Ramos (cell line): ENCODE data around the gene NRXN2.

Source experiments
- in situ Hi-C: fragments of 300-500 bp; cut with MboI; formaldehyde crosslinking; loops from one replicate; pipeline ENCODE4 v1.14.3; 2022; ENCODE audit warnings: low sequenced_read_pairs; ENCODE audit not compliant: unreplicated experiment

Gene NRXN2

GRCh38 chr11:64641596-64642417 lies 81.2 kb downstream of the NRXN2 start:
- in situ Hi-C loops: no loop called here

GRCh38 chr11:64639885-64640284 lies 83.1 kb downstream of the NRXN2 start:
- in situ Hi-C loops: no loop called here

GRCh38 chr11:64638829-64639228 lies 84.2 kb downstream of the NRXN2 start:
- in situ Hi-C loops: no loop called here

- in situ Hi-C loops: no loop called here
These were observed 84.9 kb downstream of the NRXN2 start for GRCh38 chr11:64638018-64638665.

GRCh38 chr11:64637334-64638017 lies 85.5 kb downstream of the NRXN2 start:
- in situ Hi-C loops: no loop called here

- in situ Hi-C loops: no loop called here
These were observed 89.3 kb downstream of the NRXN2 start for GRCh38 chr11:64633555-64634159.

DNA sequence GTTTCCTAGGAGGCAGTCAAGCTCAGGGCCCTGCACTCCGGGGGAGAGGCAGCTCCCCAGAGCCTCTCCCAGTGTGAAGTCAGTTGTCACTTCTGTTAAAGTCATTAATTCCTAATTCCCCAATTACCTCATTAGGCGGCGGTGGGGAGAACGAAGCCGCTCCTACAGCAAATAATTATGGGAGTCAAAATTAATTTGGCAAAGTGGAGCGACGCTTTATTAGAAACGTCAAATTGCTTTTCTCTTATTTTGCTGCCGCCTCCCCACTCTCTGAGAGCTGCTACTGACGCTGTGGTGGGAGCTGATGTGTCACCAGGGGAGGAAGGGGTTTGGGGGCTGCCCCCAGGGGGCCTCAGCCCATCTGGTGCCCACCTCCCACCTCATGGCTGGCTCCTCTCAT lies 90.3 kb downstream of the NRXN2 start:
- in situ Hi-C loops: no loop called here

GRCh38 chr11:64632237-64632636 lies 90.8 kb downstream of the NRXN2 start:
- in situ Hi-C loops: no loop called here

DNA sequence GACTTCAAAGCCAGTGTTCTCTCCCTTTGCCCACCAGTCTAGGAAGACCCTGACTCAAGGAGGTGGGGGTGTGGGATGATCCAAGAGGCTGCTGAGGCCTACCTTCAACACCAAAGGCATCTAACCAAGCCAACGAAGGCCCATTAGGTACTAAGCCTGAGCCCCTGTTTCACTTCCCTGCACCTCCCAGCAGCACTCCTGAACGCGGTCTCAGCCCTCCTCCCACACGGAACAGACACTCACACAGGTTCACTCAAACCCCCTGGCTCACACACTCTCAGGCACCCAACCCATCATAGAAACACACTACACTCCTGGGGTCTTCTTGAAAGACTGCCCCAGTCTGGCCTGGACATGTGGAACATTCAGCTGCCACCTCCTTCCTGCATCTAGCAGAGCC lies 91.3 kb downstream of the NRXN2 start:
- in situ Hi-C loops: no loop called here

GRCh38 chr11:64629796-64630562 lies 93.0 kb downstream of the NRXN2 start:
- in situ Hi-C loops: no loop called here

DNA sequence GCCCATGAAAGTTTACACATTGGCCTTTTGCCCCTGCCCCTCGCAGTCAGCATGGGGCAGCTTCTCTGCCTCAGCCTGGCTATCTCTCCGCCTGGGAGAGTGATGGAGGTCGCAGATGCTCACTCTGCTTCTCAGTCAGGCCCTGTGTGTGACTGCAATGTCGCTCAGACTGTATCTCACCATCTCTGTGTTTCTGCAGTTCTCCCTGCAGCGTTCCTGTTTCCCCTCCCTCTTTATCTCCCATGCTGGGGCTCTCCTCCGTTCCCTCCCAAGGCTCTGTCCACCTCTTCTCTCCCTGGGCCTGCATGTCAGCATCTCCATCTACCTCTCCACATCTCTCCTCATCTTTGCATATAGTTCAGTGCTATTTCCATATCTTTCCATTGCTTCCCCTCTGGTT lies 93.9 kb downstream of the NRXN2 start:
- in situ Hi-C loops: no loop called here

DNA sequence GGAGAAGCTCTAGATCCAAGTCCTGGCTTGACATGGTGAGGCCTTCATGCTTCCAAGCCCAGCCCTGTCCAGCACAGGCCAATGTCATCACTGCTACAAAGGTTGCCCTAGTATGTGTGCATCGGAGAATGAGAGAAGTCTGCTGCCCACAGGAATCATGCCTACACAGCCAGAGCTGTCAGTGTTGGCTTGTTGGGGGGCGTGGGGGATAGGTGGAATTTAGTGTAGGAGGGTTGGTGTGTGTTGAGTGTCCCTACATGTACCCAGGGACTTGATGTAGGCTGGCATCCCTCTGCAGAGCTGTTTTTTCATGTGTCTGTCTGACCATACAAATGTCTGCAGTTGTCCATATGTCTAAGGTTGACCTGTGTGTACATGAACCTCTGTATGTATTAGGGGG lies 94.4 kb downstream of the NRXN2 start:
- in situ Hi-C loops: no loop called here

GRCh38 chr11:64627371-64627770 lies 95.6 kb downstream of the NRXN2 start:
- in situ Hi-C loops: no loop called here

- in situ Hi-C loops: no loop called here
These were observed 96.4 kb downstream of the NRXN2 start for GRCh38 chr11:64626637-64627036.

- in situ Hi-C loops: no loop called here
These were observed 98.0 kb downstream of the NRXN2 start for GRCh38 chr11:64624883-64625481.

DNA sequence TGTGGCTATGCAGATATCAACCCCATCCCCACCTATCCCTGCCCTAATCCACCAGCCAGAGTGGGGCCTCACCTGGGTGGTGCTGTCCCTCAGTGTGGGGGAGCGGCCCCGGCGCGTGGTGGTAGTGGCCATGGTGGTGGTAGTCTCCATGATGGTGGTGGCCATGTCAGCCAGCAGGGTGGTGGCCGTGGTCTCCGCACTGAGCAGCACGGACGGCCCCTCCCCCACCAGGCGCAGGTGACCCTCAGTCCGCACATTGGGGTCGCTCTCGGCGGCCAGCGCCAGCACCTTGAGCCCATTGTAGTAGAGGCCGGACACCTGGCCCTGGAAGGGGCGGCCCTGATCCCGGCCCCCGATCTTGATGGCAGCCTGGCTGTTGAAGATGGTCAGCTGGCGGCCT lies 100.3 kb downstream of the NRXN2 start:
- in situ Hi-C loops: no loop called here

DNA sequence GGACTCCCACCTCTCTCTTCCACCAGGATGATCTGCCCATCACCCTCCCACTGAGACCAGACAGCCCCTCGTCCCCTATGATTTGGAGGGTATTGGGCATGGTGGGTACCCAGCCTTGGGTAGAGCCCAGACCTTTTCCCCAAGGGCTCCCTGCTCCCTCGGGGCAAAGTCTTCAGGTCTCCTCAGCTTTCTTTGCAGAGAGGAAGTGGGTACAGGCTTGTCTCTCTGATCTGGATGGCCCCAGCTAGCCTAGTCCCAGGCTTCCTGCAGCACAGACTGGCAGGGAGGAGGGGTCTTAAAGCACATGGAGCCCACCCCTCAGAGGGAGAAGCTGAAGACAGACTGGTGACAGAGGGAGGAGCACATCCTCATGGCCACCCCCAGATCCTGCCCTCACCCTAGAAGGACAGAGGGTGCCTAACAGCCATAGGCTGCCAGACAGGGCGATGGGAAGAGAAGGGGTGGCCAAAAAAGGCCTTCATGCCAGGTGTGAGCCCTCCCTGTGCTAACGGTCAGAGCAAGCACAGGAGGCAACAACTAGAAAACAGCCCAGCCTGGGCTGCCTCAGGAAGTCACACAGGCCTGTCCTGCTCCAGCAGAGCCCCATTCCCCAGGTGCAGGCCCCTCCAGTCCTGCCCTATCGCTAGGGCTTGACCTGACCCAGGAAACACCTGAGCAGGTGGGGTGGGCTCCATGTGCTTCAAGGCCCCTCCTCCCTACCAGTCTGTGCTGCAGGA lies 101.5 kb downstream of the NRXN2 start:
- in situ Hi-C loops: no loop called here

GRCh38 chr11:64620381-64620971 lies 102.5 kb downstream of the NRXN2 start:
- in situ Hi-C loops: no loop called here
